ENCODE data around the gene CIDEC.

- TF ChIP-seq CTCF (IDR thresholded peaks at IDR 0.05) (no peak), POLR2AphosphoS5 (IDR thresholded peaks at IDR 0.05) (no peak), POLR2A (IDR thresholded peaks at IDR 0.05) (no peak), EP300 (IDR thresholded peaks at IDR 0.05) (no peak)
Observed at GRCh38 chr3:9908286-9908685, 28.2 kb upstream of the CIDEC start.
